ENCODE measurements around the gene CTCFL. TPM values are rescaled to one million over a fixed set of nuclear protein-coding genes. Genes with fewer than 3 reads are reported as not detected.

CTCFL gene
- total and polyA plus RNA-seq, 2 of the 13 experiments (the other 11 are each of a cell fraction or from before 2014, with no cell fraction given): 0.04 TPM; not detected in 1

- TF ChIP-seq CREB1 (IDR thresholded peaks at IDR 0.05) (peak; percentile 94), CREB1 (CRISPR knock-in tag; IDR thresholded peaks at IDR 0.05) (peak; percentile 98), ATF7 (IDR thresholded peaks at IDR 0.05) (no peak; the same call in none of the 2 replicates), ATF7 (CRISPR knock-in tag; IDR thresholded peaks at IDR 0.05) (peak; percentile 98), PRPF4 (IDR thresholded peaks at IDR 0.05; ENCODE audit: low read depth, low read length, poor library complexity, severe bottlenecking) (no peak), HDAC1 (CRISPR knock-in tag; IDR thresholded peaks at IDR 0.05) (peak; percentile 98), ZNF382 (CRISPR knock-in tag; IDR thresholded peaks at IDR 0.05; ENCODE audit: borderline replicate concordance) (no peak), POLR2AphosphoS2 (IDR thresholded peaks at IDR 0.05; ENCODE audit: low read depth, low read length) (peak; percentile 67; the same call in 1 of the 2 replicates), NCOA5 (CRISPR knock-in tag; IDR thresholded peaks at IDR 0.05) (no peak; the same call in 1 of the 2 replicates), TARDBP (CRISPR knock-in tag; IDR thresholded peaks at IDR 0.05) (peak; percentile 95), CSRNP2 (CRISPR knock-in tag; conservative IDR thresholded peaks at IDR 0.05; ENCODE audit: low read depth) (no peak; the same call in 1 of the 2 replicates), ZSCAN5A (CRISPR knock-in tag; IDR thresholded peaks at IDR 0.05; ENCODE audit: borderline replicate concordance) (peak; percentile 67; the same call in 1 of the 2 replicates), CHD4 (IDR thresholded peaks at IDR 0.05; ENCODE audit: borderline replicate concordance, low read length) (peak; percentile 97), PLSCR1 (CRISPR knock-in tag; IDR thresholded peaks at IDR 0.05; ENCODE audit: borderline replicate concordance) (peak; percentile 97), GATAD1 (CRISPR knock-in tag; IDR thresholded peaks at IDR 0.05) (0 out of 2 replicates have a peak, but pooled peaks have one; percentile 13), ZNF12 (CRISPR knock-in tag; IDR thresholded peaks at IDR 0.05) (0 out of 2 replicates have a peak, but pooled peaks have one; percentile 57), KDM3A (CRISPR knock-in tag; IDR thresholded peaks at IDR 0.05; ENCODE audit: low read depth) (peak; percentile 91; the same call in 1 of the 2 replicates), ZSCAN29 (CRISPR knock-in tag; conservative IDR thresholded peaks at IDR 0.05) (peak; percentile 87; the same call in 1 of the 2 replicates), SKI (IDR thresholded peaks at IDR 0.05; ENCODE audit: partially characterized antibody) (peak; percentile 98), ZNF792 (CRISPR knock-in tag; IDR thresholded peaks at IDR 0.05) (peak; percentile 100), ZFY (CRISPR knock-in tag; IDR thresholded peaks at IDR 0.05) (peak; percentile 77), ZC3H4 (CRISPR knock-in tag; IDR thresholded peaks at IDR 0.05; ENCODE audit: borderline replicate concordance) (no peak; the same call in 1 of the 2 replicates), MTF1 (CRISPR knock-in tag; IDR thresholded peaks at IDR 0.05) (no peak), GFI1 (CRISPR knock-in tag; IDR thresholded peaks at IDR 0.05; ENCODE audit: borderline replicate concordance) (peak; percentile 89; the same call in 1 of the 2 replicates), ISL2 (CRISPR knock-in tag; IDR thresholded peaks at IDR 0.05) (peak; percentile 58; the same call in 1 of the 2 replicates), U2AF2 (IDR thresholded peaks at IDR 0.05; ENCODE audit: low read depth, low read length) (no peak), ZNF510 (CRISPR knock-in tag; IDR thresholded peaks at IDR 0.05; ENCODE audit: low read depth) (peak; percentile 82; the same call in 1 of the 2 replicates), ONECUT2 (CRISPR knock-in tag; IDR thresholded peaks at IDR 0.05) (peak; percentile 85), ZNF317 (CRISPR knock-in tag; IDR thresholded peaks at IDR 0.05) (peak; percentile 73), CEBPG (CRISPR knock-in tag; IDR thresholded peaks at IDR 0.05) (peak; percentile 95)
Measured at GRCh38 chr20:57560554-57561355, 35.8 kb upstream of the CTCFL start, which contains the start of gene PCK1 (continued).
